Measurements from ENCODE around the gene KCNK6. TPM values are rescaled to one million over a fixed set of nuclear protein-coding genes. Genes with fewer than 3 reads are reported as not detected.

KCNK6 gene
- total RNA-seq, 1 donor from 2014 or later: 23.1 TPM

Other genes starting within 250 kb of the KCNK6 start
- gene DPF1, start 95.6 kb upstream of the KCNK6 start, total RNA-seq: 1.2 and 1.6 TPM in 2 replicates
- gene PPP1R14A, start 63.5 kb upstream of the KCNK6 start, total RNA-seq: 88.8 and 89.6 TPM in 2 replicates
- 71.0 and 71.3 TPM in 2 replicates for gene SPINT2, start 55.3 kb upstream of the KCNK6 start, total RNA-seq
- gene C19orf33, start 15.6 kb upstream of the KCNK6 start, total RNA-seq: 0.84 and 1.1 TPM in 2 replicates
- 86.2 and 88.3 TPM in 2 replicates for gene YIF1B, start 3.9 kb upstream of the KCNK6 start, total RNA-seq
- 4.9 and 5.2 TPM in 2 replicates for gene CATSPERG, start 16.0 kb downstream of the KCNK6 start, total RNA-seq
- 200 and 206 TPM in 2 replicates for gene PSMD8, start 54.7 kb downstream of the KCNK6 start, total RNA-seq
- 0.11 TPM in 2 replicates for gene GGN, start 68.2 kb downstream of the KCNK6 start, total RNA-seq
- 1.9 TPM in 2 replicates for gene SPRED3, start 68.9 kb downstream of the KCNK6 start, total RNA-seq
- 31.4 and 32.3 TPM in 2 replicates for gene FAM98C, start 83.2 kb downstream of the KCNK6 start, total RNA-seq
- 7.6 and 9.4 TPM in 2 replicates for gene RASGRP4, start 106.4 kb downstream of the KCNK6 start, total RNA-seq
- gene RYR1, start 113.8 kb downstream of the KCNK6 start, total RNA-seq: 2.4 and 4.4 TPM in 2 replicates

All from T-helper 2 cell treated with Interferon-gamma antibody and Interleukin-4, amounts not matched to agents 100 ng/mL and 5 ng/mL, for 36 hours (primary cell).